BE2C (cell line): Measurements from ENCODE around the gene AURKAIP1.
"Not testable (repeated sequence)": the region's sequence is repeated elsewhere in the genome, so short reads cannot be mapped to it uniquely, and the experiment has no call there.

Experiments used
- DNase-seq: peaks from one replicate; pipeline ENCODE4 v3.0.0-alpha.2; 2020
- H3K27me3 ChIP-seq: fragments of 250-450 bp; sonication (Bioruptor Pico); 2 replicates; pipeline ENCODE4 v1.5.1; 2020; ENCODE audit warnings: mild to moderate bottlenecking
- H3K36me3 ChIP-seq: fragments of 250-450 bp; sonication (Bioruptor Pico); 2 replicates; pipeline ENCODE4 v1.5.1; 2020; ENCODE audit warnings: mild to moderate bottlenecking
- H3K4me1 ChIP-seq: fragments of 250-450 bp; sonication (Bioruptor Pico); 2 replicates; pipeline ENCODE4 v1.5.1; 2020
- H3K4me3 ChIP-seq: 2 replicates; pipeline ENCODE4 v1.5.1; 2011; ENCODE audit warnings: low read depth, low read length
- H3K9me3 ChIP-seq: fragments of 250-450 bp; sonication (Bioruptor Pico); 2 replicates; pipeline ENCODE4 v1.5.1; 2020
- CTCF ChIP-seq: IDR thresholded peaks from 2 replicates; pipeline ENCODE4 v1.5.1; 2012; ENCODE audit warnings: mild to moderate bottlenecking, low read depth, low read length

AURKAIP1 gene

GRCh38 chr1:1387098-1388077 is 12.4 kb upstream of the AURKAIP1 start:
- Histone ChIP-seq H3K27me3 (no peaks in the 10 kb centered on the region), H3K9me3 (no peaks in the 10 kb centered on the region), H3K4me3 (no peak overlapping the region), H3K4me1 (no peaks in the 10 kb centered on the region), H3K36me3 (peaks cover 74% of the 10 kb centered on the region)
- TF ChIP-seq CTCF: no peak
- DNase-seq: no peak

- TF ChIP-seq CTCF: no peak
- no peak for DNase-seq
These were observed 10.9 kb upstream of the AURKAIP1 start for GRCh38 chr1:1385931-1386330.

GRCh38 chr1:1385339-1385738 is 10.3 kb upstream of the AURKAIP1 start:
- H3K4me3 ChIP-seq, DNase-seq, H3K9me3 ChIP-seq, H3K4me1 ChIP-seq, H3K27me3 ChIP-seq: not testable (repeated sequence)
- peaks cover 54% of the 10 kb centered on the region for H3K36me3 ChIP-seq

More at GRCh38 chr1:1385931-1386330, 10.9 kb upstream of the AURKAIP1 start:
- H3K36me3 ChIP-seq: peaks cover 60% of the 10 kb centered on the region
- no peaks in the 10 kb centered on the region for H3K4me1 ChIP-seq
- H3K4me3 ChIP-seq: no peak overlapping the region
- no peaks in the 10 kb centered on the region for H3K27me3 ChIP-seq
- H3K9me3 ChIP-seq: no peaks in the 10 kb centered on the region

- no peaks in the 10 kb centered on the region for H3K27me3 ChIP-seq
- no peaks in the 10 kb centered on the region for H3K4me1 ChIP-seq
- no peak for TF ChIP-seq CTCF
- DNase-seq: no peak
- no peak overlapping the region for H3K4me3 ChIP-seq
- H3K36me3 ChIP-seq: peaks cover 13% of the 10 kb centered on the region
- no peaks in the 10 kb centered on the region for H3K9me3 ChIP-seq
These were observed 6.3 kb upstream of the AURKAIP1 start for GRCh38 chr1:1381294-1381693.

GRCh38 chr1:1380860-1381259 is 5.9 kb upstream of the AURKAIP1 start:
- H3K36me3 ChIP-seq: peaks cover 9% of the 10 kb centered on the region
- DNase-seq: no peak
- no peak for TF ChIP-seq CTCF
- H3K4me3 ChIP-seq: no peak overlapping the region
- H3K27me3 ChIP-seq: no peaks in the 10 kb centered on the region
- H3K9me3 ChIP-seq: no peaks in the 10 kb centered on the region
- H3K4me1 ChIP-seq: no peaks in the 10 kb centered on the region

GRCh38 chr1:1377540-1378205 is 2.7 kb upstream of the AURKAIP1 start:
- no peak for DNase-seq
- Histone ChIP-seq H3K36me3 (peaks cover 15% of the 10 kb centered on the region), H3K4me3 (no peak overlapping the region), H3K27me3 (no peaks in the 10 kb centered on the region), H3K9me3 (no peaks in the 10 kb centered on the region), H3K4me1 (no peaks in the 10 kb centered on the region; the same call in 1 of the 2 replicates)
- no peak for TF ChIP-seq CTCF
